ENCODE data around the gene PRLR.

- TF ChIP-seq EZH2 (IDR thresholded peaks at IDR 0.05; ENCODE audit: borderline replicate concordance): no peak
- no peak for TF ChIP-seq CTCF (IDR thresholded peaks at IDR 0.05; ENCODE audit: poor library complexity)
Measured at GRCh38 chr5:35001842-35002241, 228.4 kb downstream of the PRLR start.

Measured in hepatocyte (in vitro differentiated cells).